ENCODE data around the gene IMP4. TPM values are rescaled to one million over a fixed set of nuclear protein-coding genes. Genes with fewer than 3 reads are reported as not detected.

Gene IMP4
- total RNA-seq, 1 experiment from 2014 or later: 121 TPM

DNA sequence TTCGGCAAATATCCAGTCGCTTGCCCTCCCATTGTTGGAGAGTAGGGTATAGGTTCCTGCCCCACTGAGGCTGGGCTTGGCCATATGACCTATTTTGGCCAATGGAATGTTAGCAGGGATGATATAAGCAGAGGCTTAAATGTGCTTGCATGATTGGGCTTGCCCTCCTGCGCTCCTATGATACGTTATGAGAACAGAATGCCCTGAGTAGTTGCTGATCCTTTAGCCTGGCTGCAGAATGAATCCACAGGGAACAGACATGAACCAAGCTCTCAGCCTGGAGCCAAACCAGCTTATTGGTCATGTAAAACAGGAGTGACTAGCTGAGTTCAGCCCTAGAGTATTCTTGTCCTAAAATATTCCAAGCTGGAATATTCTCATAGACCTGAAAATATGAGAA lies 34.8 kb upstream of the IMP4 start:
- Histone ChIP-seq H2AFZ (ENCODE audit: low read depth, low read length, poor library complexity, severe bottlenecking) (no peak overlapping the region), H3K9me2 (ENCODE audit: insufficient read depth) (no peaks in the 10 kb centered on the region), H4K20me1 (ENCODE audit: insufficient read depth) (no peaks in the 10 kb centered on the region), H3K79me2 (ENCODE audit: insufficient read depth, low read length) (no peaks in the 10 kb centered on the region), H3K4me3 (replicated peaks in 1 of 2; ENCODE audit: low read depth in 1 of 2, low read length in 2 of 2) (no peak overlapping the region), H3K9ac (ENCODE audit: low read length) (no peak overlapping the region), H3K4me2 (ENCODE audit: low read length) (no peak overlapping the region), H3K9me3 (ENCODE audit: control insufficient read depth in 1 of 2, insufficient read depth in 1 of 2, low read depth in 1 of 2, low read length in 2 of 2) (no peaks in the 10 kb centered on the region), H3K4me1 (ENCODE audit: control insufficient read depth in 1 of 2, insufficient read depth in 2 of 2, low read length in 2 of 2) (no peaks in the 10 kb centered on the region), H3K36me3 (ENCODE audit: control insufficient read depth in 1 of 2, insufficient read depth in 2 of 2, low read length in 2 of 2) (no peaks in the 10 kb centered on the region), H3K27me3 (ENCODE audit: insufficient read depth, low read length) (peaks cover 43% of the 10 kb centered on the region; the same call in 1 of the 2 replicates), H3K27ac (ENCODE audit: low read depth, low read length) (no peak overlapping the region)
- no peak for ATAC-seq
- no TSS peak for BruUV-seq (replicated peaks)
- CTCF ChIA-PET: no interaction called here
- POLR2A ChIA-PET: no interaction called here
- RAD21 ChIA-PET (ENCODE audit: low non-redundant PET in 1 of 2, low total read pairs in 2 of 2, uncharacterized antibody in 2 of 2, unreplicated experiment in 2 of 2): no interaction called here
- TF ChIP-seq ZFX (IDR thresholded peaks at IDR 0.05): no peak
- no peak for TF ChIP-seq POLR2A (IDR thresholded peaks at IDR 0.05; ENCODE audit: borderline replicate concordance, extremely low read depth, insufficient read depth, insufficient read length)
- TF ChIP-seq ZNF274 (IDR thresholded peaks at IDR 0.05; ENCODE audit: low read depth, low read length): no peak
- no peak for TF ChIP-seq SIN3A (IDR thresholded peaks at IDR 0.05; ENCODE audit: low read depth)
- TF ChIP-seq RAD21 (IDR thresholded peaks at IDR 0.05; ENCODE audit: low read depth): no peak
- no peak for TF ChIP-seq JUND (IDR thresholded peaks at IDR 0.05)
- TF ChIP-seq, protein P1, sequence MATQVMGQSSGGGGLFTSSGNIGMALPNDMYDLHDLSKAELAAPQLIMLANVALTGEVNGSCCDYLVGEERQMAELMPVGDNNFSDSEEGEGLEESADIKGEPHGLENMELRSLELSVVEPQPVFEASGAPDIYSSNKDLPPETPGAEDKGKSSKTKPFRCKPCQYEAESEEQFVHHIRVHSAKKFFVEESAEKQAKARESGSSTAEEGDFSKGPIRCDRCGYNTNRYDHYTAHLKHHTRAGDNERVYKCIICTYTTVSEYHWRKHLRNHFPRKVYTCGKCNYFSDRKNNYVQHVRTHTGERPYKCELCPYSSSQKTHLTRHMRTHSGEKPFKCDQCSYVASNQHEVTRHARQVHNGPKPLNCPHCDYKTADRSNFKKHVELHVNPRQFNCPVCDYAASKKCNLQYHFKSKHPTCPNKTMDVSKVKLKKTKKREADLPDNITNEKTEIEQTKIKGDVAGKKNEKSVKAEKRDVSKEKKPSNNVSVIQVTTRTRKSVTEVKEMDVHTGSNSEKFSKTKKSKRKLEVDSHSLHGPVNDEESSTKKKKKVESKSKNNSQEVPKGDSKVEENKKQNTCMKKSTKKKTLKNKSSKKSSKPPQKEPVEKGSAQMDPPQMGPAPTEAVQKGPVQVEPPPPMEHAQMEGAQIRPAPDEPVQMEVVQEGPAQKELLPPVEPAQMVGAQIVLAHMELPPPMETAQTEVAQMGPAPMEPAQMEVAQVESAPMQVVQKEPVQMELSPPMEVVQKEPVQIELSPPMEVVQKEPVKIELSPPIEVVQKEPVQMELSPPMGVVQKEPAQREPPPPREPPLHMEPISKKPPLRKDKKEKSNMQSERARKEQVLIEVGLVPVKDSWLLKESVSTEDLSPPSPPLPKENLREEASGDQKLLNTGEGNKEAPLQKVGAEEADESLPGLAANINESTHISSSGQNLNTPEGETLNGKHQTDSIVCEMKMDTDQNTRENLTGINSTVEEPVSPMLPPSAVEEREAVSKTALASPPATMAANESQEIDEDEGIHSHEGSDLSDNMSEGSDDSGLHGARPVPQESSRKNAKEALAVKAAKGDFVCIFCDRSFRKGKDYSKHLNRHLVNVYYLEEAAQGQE (IDR thresholded peaks at IDR 0.05; ENCODE audit: low read depth): no peak
- TF ChIP-seq CEBPB (IDR thresholded peaks at IDR 0.05; ENCODE audit: low read depth): no peak
- DNase-seq (ENCODE audit: low read depth, low spot score): no peak
- intact Hi-C loops (cut with micrococcal nuclease): no loop called here

GRCh38 chr2:130310881-130311280 lies 31.8 kb upstream of the IMP4 start:
- Histone ChIP-seq H3K4me3 (replicated peaks in 1 of 2; ENCODE audit: low read depth in 1 of 2, low read length in 2 of 2) (no peak overlapping the region), H3K79me2 (ENCODE audit: insufficient read depth, low read length) (no peaks in the 10 kb centered on the region), H3K27me3 (ENCODE audit: insufficient read depth, low read length) (peaks cover 31% of the 10 kb centered on the region; the same call in 1 of the 2 replicates), H3K36me3 (ENCODE audit: control insufficient read depth in 1 of 2, insufficient read depth in 2 of 2, low read length in 2 of 2) (no peaks in the 10 kb centered on the region), H3K9ac (ENCODE audit: low read length) (no peak overlapping the region), H2AFZ (ENCODE audit: low read depth, low read length, poor library complexity, severe bottlenecking) (no peak overlapping the region), H3K4me2 (ENCODE audit: low read length) (no peak overlapping the region), H3K4me1 (ENCODE audit: control insufficient read depth in 1 of 2, insufficient read depth in 2 of 2, low read length in 2 of 2) (no peaks in the 10 kb centered on the region), H4K20me1 (ENCODE audit: insufficient read depth) (no peaks in the 10 kb centered on the region), H3K9me2 (ENCODE audit: insufficient read depth) (no peaks in the 10 kb centered on the region), H3K9me3 (ENCODE audit: control insufficient read depth in 1 of 2, insufficient read depth in 1 of 2, low read depth in 1 of 2, low read length in 2 of 2) (no peaks in the 10 kb centered on the region), H3K27ac (ENCODE audit: low read depth, low read length) (no peak overlapping the region)
- DNase-seq (ENCODE audit: low read depth, low spot score) (no peak), ATAC-seq (no peak)
- intact Hi-C loops (cut with micrococcal nuclease): loop anchor here (10.0 kb wide), 1 partner anchor 286 kb away; no protein-coding TSS in a partner anchor
- BruUV-seq (replicated peaks): no TSS peak
- POLR2A ChIA-PET: no interaction called here
- RAD21 ChIA-PET (ENCODE audit: low non-redundant PET in 1 of 2, low total read pairs in 2 of 2, uncharacterized antibody in 2 of 2, unreplicated experiment in 2 of 2): no interaction called here
- CTCF ChIA-PET: no interaction called here
- TF ChIP-seq, protein P1 (IDR thresholded peaks at IDR 0.05; ENCODE audit: low read depth): no peak
- no peak for TF ChIP-seq SIN3A (IDR thresholded peaks at IDR 0.05; ENCODE audit: low read depth)
- TF ChIP-seq EZH2phosphoT487 (IDR thresholded peaks at IDR 0.05; ENCODE audit: borderline replicate concordance): no peak
- TF ChIP-seq SRF (IDR thresholded peaks at IDR 0.05; ENCODE audit: low read depth): no peak
- TF ChIP-seq, protein P2, sequence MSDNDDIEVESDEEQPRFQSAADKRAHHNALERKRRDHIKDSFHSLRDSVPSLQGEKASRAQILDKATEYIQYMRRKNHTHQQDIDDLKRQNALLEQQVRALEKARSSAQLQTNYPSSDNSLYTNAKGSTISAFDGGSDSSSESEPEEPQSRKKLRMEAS (IDR thresholded peaks at IDR 0.05): no peak
- no peak for TF ChIP-seq CBX3 (IDR thresholded peaks at IDR 0.05; ENCODE audit: low read depth)
- no peak for TF ChIP-seq ZNF274 (IDR thresholded peaks at IDR 0.05; ENCODE audit: low read depth, low read length)
- no peak for TF ChIP-seq RAD21 (IDR thresholded peaks at IDR 0.05; ENCODE audit: low read depth)

Measured in HCT116 (cell line).